NCI-H1105 (cell line): ENCODE data around the gene MCRS1.
"Not testable (repeated sequence)": the region's sequence is repeated elsewhere in the genome, so short reads cannot be mapped to it uniquely, and the experiment has no call there.

ENCODE experiments used
- DNase-seq: peaks from one replicate; lab custom pipeline; 2025; lab: John Stamatoyannopoulos, UW

The MCRS1 gene

DNA sequence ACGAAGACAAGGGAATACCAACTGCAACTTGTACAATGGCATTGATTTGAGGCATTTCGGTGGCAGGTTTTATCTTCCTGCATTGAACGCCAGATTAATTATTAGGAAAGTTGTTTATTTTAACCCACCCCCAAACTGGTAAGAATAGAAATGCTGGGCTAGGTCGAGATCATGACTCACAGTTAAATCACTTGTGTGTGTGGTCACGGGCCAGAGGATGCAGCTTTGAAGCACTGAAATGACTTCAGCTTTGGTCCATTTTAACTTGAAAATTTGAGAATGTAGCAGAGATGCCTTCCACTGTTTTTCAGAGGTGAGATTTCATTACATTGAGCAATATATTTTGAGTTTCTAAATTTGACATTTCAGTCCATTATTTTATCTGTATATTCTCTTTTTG, 52.7 kb downstream of the MCRS1 start:
- DNase-seq = no peak

DNA sequence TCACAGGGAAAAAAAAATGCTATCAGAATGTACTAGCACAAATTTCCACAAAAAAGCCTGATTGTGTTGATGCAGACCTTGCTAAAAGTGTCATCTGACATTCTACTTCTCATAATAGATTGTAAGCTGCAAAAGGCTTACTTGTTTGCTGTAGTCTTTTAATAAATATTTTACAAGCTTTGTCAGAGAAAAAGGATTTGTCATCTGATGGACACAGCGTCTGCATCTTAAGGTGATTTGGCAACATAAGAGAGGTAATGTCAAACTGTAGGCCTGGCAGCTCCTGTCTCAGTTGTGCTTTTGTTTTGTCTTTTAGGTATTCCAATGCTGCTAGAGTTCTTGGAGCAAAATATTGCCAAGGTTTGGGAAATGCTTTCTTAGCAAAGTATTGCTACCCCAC, 55.4 kb downstream of the MCRS1 start:
- no peak for DNase-seq

DNA sequence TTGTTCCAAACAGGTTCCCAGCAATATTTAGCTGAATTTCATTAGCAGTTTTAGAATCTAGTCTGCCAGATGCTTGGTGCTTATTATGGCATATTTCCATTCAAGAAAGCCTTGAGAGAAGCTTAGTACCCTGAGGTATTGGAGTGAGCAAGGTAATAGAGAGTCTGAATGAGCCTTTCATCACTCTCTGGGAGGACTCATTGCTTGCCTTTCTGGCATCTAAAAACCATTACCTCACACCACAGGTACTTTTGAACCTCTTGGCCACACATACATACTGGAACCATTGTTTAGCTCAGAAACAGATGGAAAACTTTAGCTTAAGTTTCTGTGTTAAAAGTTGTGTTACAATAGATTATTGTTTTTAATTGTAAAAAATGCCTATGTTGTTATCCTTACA, 56.5 kb downstream of the MCRS1 start:
- DNase-seq = no peak

DNA sequence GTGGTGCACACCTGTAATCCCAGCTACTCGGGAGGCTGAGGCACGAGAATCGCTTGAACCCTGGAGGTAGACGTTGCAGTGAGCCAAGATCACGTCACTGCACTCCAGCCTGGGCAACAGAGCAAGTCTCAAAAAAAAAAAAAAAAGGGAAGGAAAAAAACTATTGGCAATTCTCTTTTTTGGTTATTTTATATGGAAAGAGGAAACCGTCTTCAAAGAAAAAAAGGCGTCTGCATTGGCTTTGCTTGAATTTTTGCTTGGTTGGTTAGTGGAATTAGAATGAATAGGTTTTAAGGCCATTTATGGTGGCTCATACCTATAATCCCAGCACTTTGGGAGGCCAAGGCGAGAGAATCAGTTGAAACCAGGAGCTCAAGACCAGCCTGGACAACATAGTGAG, 58.3 kb downstream of the MCRS1 start:
- DNase-seq = not testable (repeated sequence)
